Parathyroid adenoma (tissue), 2 donors: ENCODE results near the gene ABCC2.

Experiments used
- H2AFZ ChIP-seq: fragments of 300-600 bp; sonication (generic); one replicate; pipeline ENCODE4 v1.7.0; 2017; ENCODE audit warnings: antibody characterized with exemption, mild to moderate bottlenecking
- H3K27ac ChIP-seq: fragments of 300-600 bp; sonication (generic); one replicate; pipeline ENCODE4 v1.7.0; 2017
- H3K27me3 ChIP-seq: fragments of 300-600 bp; sonication (generic); one replicate; pipeline ENCODE4 v1.7.0; 2017; ENCODE audit warnings: low read length; ENCODE audit not compliant: control insufficient read depth, insufficient read depth
- H3K36me3 ChIP-seq: fragments of 300-600 bp; sonication (generic); one replicate; pipeline ENCODE4 v1.7.0; 2017; ENCODE audit warnings: low read length; ENCODE audit not compliant: control insufficient read depth, insufficient read depth
- H3K4me1 ChIP-seq: fragments of 300-600 bp; sonication (generic); one replicate; pipeline ENCODE4 v1.7.0; 2017; ENCODE audit warnings: control low read depth
- H3K4me2 ChIP-seq: fragments of 300-600 bp; sonication (generic); one replicate; pipeline ENCODE4 v1.7.0; 2017; ENCODE audit warnings: low read length
- H3K4me3 ChIP-seq: fragments of 300-600 bp; sonication (generic); one replicate; pipeline ENCODE4 v1.7.0; 2017; ENCODE audit warnings: low read depth, low read length
- H3K79me2 ChIP-seq: fragments of 300-600 bp; sonication (generic); one replicate; pipeline ENCODE4 v1.7.0; 2017; ENCODE audit warnings: control low read depth
- H3K9ac ChIP-seq: fragments of 300-600 bp; sonication (generic); one replicate; pipeline ENCODE4 v1.7.0; 2017; ENCODE audit warnings: mild to moderate bottlenecking
- H3K9me3 ChIP-seq: fragments of 300-600 bp; sonication (generic); one replicate; pipeline ENCODE4 v1.7.0; 2017; ENCODE audit warnings: low read length; ENCODE audit not compliant: control insufficient read depth
- TF ChIP-seq, protein P1 (sequence below): fragments of 300-600 bp; sonication (generic); IDR thresholded peaks from one replicate; pipeline ENCODE4 v1.7.0; 2017; ENCODE audit warnings: antibody characterized with exemption, mild to moderate bottlenecking
- donor health status: primary hyperparathyroidism.

The ABCC2 gene

DNA sequence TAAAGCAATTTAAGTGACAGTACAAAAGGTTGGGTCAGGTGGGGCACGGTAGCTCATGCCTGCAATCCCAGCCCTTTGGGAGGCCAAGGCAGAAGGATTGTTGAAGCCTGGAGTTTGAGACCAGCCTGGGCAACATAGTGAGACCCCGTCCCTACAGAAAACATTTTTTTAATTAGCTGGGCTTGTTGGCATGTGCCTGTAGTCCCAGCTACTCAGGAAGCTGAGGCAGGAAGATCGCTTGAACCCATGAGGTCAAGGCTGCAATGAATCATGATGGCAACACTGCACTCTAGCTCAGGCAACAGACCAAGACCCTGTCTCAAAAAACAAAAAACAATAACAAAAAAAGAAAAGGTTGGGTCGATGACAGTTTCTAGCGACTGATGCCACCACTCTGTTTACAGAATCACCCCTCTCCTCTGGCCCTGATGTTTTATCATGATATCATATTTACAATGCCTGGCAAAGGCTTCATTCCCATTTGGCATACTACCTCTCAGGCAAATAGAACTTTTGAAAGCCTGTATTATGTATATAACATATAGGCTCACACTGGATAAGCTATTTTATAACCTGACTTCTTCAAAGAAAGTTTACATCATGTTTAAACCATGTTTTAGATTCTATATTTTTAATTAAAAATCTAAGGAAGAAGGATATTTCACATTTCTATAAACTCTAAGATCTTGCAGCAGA is 558 bp upstream of the ABCC2 start:
- TF ChIP-seq, protein P1, sequence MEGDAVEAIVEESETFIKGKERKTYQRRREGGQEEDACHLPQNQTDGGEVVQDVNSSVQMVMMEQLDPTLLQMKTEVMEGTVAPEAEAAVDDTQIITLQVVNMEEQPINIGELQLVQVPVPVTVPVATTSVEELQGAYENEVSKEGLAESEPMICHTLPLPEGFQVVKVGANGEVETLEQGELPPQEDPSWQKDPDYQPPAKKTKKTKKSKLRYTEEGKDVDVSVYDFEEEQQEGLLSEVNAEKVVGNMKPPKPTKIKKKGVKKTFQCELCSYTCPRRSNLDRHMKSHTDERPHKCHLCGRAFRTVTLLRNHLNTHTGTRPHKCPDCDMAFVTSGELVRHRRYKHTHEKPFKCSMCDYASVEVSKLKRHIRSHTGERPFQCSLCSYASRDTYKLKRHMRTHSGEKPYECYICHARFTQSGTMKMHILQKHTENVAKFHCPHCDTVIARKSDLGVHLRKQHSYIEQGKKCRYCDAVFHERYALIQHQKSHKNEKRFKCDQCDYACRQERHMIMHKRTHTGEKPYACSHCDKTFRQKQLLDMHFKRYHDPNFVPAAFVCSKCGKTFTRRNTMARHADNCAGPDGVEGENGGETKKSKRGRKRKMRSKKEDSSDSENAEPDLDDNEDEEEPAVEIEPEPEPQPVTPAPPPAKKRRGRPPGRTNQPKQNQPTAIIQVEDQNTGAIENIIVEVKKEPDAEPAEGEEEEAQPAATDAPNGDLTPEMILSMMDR = no peak
- Histone ChIP-seq H3K9me3 (no peaks in the 10 kb centered on the region), H3K27ac (no peak overlapping the region), H3K4me1 (no peaks in the 10 kb centered on the region), H3K4me2 (no peak overlapping the region), H3K36me3 (no peaks in the 10 kb centered on the region), H3K9ac (no peak overlapping the region), H2AFZ (no peak overlapping the region), H3K79me2 (no peaks in the 10 kb centered on the region), H3K4me3 (no peak overlapping the region), H3K27me3 (no peaks in the 10 kb centered on the region)

DNA sequence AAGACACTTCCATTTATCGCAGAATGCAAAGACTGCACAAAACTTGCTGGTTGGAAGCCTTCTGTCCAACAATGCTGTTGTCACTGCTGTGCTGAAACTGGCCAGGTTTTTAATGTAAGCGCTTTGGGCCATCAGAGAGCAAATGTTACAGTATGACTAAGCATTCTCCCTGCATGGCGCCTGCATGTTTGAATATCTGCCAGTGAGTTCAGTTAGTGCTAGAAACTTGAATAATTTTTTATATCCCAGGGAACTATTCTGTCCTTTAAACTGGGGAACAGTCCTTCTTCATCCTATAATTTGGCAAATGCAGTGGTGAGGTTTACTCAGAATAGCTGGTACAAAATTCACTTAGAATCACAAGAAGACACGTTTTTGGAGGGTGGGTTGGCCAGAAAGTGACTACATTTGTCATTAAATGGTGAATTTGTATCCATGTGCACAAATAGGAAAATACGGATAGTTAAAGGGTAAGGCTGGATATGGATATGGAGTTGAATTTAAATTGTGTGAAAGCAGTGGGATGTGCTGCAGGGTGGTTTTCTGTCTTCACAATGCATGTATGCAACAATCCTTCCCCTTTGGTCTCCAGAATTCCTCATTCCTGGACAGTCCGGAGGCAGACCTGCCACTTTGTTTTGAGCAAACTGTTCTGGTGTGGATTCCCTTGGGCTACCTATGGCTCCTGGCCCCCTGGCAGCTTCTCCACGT is 1.7 kb downstream of the ABCC2 start:
- no peak overlapping the region for H3K4me3 ChIP-seq
- no peaks in the 10 kb centered on the region for H3K79me2 ChIP-seq
- no peaks in the 10 kb centered on the region for H3K36me3 ChIP-seq
- no peaks in the 10 kb centered on the region for H3K27me3 ChIP-seq
- H3K9me3 ChIP-seq = no peaks in the 10 kb centered on the region
- TF ChIP-seq, protein P1 = no peak
- no peaks in the 10 kb centered on the region for H3K4me1 ChIP-seq
- H3K4me2 ChIP-seq = no peak overlapping the region
- no peak overlapping the region for H2AFZ ChIP-seq
- no peak overlapping the region for H3K27ac ChIP-seq
- H3K9ac ChIP-seq = no peak overlapping the region

DNA sequence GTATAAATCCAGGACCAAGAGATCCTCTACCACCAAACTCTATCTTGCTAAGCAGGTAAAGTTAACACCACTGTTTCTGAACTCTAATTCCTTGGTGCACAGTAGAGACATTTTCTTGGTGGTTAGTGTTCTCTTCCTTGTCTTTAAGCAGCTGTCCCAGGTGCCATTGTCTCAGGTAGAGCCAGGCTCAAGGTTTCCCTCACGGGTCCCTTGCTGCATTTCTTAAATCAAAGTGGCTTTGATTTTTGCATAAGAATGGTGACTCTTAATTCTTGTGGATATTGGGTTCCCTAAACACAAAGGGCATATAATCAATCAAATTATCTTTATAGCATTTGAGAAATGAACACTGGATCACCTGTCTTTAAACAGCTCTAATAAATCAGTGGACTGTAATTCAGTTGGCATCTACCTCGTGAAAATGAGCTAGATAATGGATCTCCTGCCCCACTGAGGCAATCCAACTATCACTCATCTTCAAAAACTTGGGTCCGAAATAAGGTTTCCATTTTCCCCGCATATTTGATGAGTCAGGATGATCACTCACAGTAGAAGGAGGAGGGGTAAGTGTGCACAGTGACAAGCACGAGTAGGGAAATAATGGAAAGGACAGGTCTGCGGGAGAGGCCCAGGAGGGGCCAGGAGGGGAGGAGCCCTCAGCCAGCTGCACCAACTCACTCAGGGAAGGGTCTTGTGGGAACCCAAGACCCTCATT is 2.4 kb downstream of the ABCC2 start:
- Histone ChIP-seq H3K4me2 (no peak overlapping the region), H3K27me3 (no peaks in the 10 kb centered on the region), H3K27ac (no peak overlapping the region), H3K4me3 (no peak overlapping the region), H3K4me1 (no peaks in the 10 kb centered on the region), H3K9ac (no peak overlapping the region), H3K9me3 (no peaks in the 10 kb centered on the region), H3K79me2 (no peaks in the 10 kb centered on the region), H3K36me3 (no peaks in the 10 kb centered on the region), H2AFZ (no peak overlapping the region)
- TF ChIP-seq, protein P1 = no peak

DNA sequence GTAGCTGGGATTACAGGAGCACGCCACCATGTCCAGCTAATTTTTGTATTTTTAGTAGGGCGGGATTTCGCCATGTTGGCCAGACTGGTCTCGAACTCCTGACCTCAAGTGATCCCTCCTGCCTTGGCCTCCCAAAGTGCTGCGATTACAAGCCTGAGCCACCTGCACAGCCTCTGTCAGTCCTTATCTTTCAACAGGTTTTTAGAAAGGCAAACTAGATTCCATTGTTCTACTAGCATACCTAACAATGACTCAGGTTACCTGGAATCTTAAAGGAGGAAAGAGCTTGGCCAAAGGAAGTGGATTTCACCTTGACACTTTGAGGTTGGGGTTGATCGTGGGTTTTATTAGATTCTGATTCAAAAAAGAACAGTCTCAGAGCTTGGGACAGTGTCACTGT is 3.2 kb downstream of the ABCC2 start:
- Histone ChIP-seq H3K27ac (no peak overlapping the region), H2AFZ (no peak overlapping the region), H3K9me3 (no peaks in the 10 kb centered on the region), H3K36me3 (no peaks in the 10 kb centered on the region), H3K4me2 (no peak overlapping the region), H3K4me3 (no peak overlapping the region), H3K79me2 (no peaks in the 10 kb centered on the region), H3K9ac (no peak overlapping the region), H3K27me3 (no peaks in the 10 kb centered on the region), H3K4me1 (no peaks in the 10 kb centered on the region)
- TF ChIP-seq, protein P1 = no peak
